SK-N-MC (cell line): ENCODE measurements around the gene NFATC1.

Source experiments
- DNase-seq: peaks from one replicate; pipeline ENCODE4 v3.0.0-alpha.2; 2011; ENCODE audit warnings: low read depth, low spot score
- H3K27ac ChIP-seq: fragments of 200-600 bp; sonication (generic); 2 replicates; pipeline ENCODE4 v1.5.1; 2016; ENCODE audit warnings: mixed run types
- H3K36me3 ChIP-seq: fragments of 200-600 bp; sonication (generic); 2 replicates; pipeline ENCODE4 v1.6.1; 2017; ENCODE audit warnings: antibody characterized with exemption, low read length, mixed read lengths; ENCODE audit not compliant: insufficient read depth
- H3K4me3 ChIP-seq: fragments of 200-600 bp; sonication (generic); 2 replicates; pipeline ENCODE4 v1.5.1; 2016
- H3K9ac ChIP-seq: fragments of 200-600 bp; sonication (generic); 2 replicates; pipeline ENCODE4 v1.8.0; 2017; ENCODE audit warnings: mixed run types, mixed read lengths; ENCODE audit not compliant: insufficient read length
- H3K9me3 ChIP-seq: fragments of 200-600 bp; sonication (generic); 2 replicates; pipeline ENCODE4 v1.6.1; 2017; ENCODE audit warnings: low read depth, mild to moderate bottlenecking, antibody characterized with exemption, low read length, moderate library complexity, mixed read lengths
- EZH2 ChIP-seq: fragments of 200-600 bp; sonication (generic); IDR thresholded peaks from one replicate; pipeline ENCODE4 v1.6.1; 2017; ENCODE audit warnings: antibody characterized with exemption
- FOXP2 ChIP-seq: optimal IDR thresholded peaks from 2 replicates; pipeline ENCODE3; 2011; ENCODE audit warnings: mild to moderate bottlenecking, moderate library complexity; ENCODE audit not compliant: insufficient read depth; ENCODE audit errors: extremely low read length, control extremely low read depth
- POLR2AphosphoS5 ChIP-seq: IDR thresholded peaks from 2 replicates; pipeline ENCODE4 v1.6.1; 2012; ENCODE audit warnings: mild to moderate bottlenecking, low read depth, low read length, borderline replicate concordance

Gene NFATC1

DNA sequence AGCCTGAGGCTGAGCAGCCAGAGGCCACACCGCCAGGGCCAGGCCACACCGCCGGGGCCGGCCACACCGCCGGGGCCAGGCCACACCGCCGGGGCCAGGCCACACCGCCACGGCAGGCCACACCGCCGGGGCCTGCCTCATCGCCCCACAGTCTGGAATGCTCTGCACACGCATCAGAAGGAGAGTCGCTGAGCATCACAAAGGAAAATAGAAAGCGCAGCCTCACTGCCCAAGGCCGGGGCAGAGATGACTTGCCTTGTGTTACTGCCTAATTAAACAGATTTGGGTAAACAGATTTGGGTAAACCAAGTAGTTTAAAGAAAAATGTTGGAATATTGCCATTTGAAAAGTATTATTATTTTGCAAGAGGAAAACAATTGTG lies 10.4 kb upstream of the NFATC1 start:
- H3K27ac ChIP-seq = no peak overlapping the region
- no peak overlapping the region for H3K9ac ChIP-seq
- H3K9me3 ChIP-seq = no peaks in the 10 kb centered on the region
- no peak overlapping the region for H3K4me3 ChIP-seq
- no peaks in the 10 kb centered on the region for H3K36me3 ChIP-seq
- TF ChIP-seq POLR2AphosphoS5 (no peak), FOXP2 (no peak), EZH2 (no peak)
- DNase-seq = no peak

DNA sequence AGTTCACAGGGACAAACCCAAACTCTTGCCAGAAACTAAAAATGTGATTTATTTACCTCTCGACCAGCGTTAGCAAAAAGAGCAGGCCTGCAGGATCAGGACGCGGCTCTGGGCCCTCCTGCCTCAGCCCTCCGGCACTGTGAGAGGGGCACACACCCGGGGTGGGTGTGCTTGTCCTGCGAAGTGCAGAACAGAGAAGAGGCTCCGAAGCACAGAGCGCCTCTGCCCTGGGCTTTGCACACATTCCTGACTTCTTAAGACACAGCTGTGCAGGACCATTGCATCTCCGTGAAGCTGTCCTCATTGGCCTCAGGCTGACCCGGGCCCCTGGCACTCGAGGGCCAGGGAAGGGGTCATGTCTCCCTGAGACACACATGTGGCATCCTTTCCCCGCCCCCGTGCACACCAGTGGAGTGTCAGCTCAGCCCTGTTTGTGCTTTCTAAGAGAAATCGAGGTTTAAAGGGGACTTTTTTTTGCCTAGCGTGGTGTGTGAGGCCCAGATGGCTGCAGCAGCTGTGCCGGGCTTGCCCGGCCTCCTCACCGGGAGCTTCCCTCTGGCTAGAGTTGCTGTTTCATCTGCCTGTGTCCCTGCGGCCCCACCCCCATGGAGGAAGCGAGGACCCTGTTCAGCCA lies 9.9 kb upstream of the NFATC1 start:
- H3K27ac ChIP-seq = no peak overlapping the region
- H3K9me3 ChIP-seq = no peaks in the 10 kb centered on the region
- H3K4me3 ChIP-seq = no peak overlapping the region
- H3K9ac ChIP-seq = no peak overlapping the region
- no peak for DNase-seq
- TF ChIP-seq POLR2AphosphoS5 = no peak
- no peak for TF ChIP-seq FOXP2
- TF ChIP-seq EZH2 = no peak
- no peaks in the 10 kb centered on the region for H3K36me3 ChIP-seq

DNA sequence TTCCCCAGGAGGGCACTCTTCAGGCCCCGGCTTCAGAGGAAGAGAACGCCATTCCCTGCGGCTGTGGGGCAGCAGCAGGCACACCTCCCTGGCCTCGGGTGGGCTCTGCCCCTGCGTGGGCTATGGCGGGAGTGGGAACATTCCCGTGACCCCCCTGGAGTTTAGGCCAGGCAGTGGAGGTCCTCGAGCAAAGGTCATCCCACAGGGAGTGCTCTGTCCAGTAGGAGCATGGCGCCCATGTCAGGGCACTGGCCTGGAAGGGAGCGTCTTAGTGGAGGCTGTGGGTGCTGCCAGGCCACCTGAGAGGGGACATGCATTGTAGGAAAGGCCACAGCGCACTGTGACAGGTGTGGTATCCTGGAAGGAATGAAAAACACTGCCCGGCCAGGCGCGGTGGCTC lies 9.2 kb upstream of the NFATC1 start:
- H3K36me3 ChIP-seq = no peaks in the 10 kb centered on the region
- H3K27ac ChIP-seq = no peak overlapping the region
- H3K9ac ChIP-seq = no peak overlapping the region
- H3K4me3 ChIP-seq = no peak overlapping the region
- no peaks in the 10 kb centered on the region for H3K9me3 ChIP-seq
- no peak for DNase-seq
- TF ChIP-seq POLR2AphosphoS5 (no peak), EZH2 (no peak), FOXP2 (no peak)

DNA sequence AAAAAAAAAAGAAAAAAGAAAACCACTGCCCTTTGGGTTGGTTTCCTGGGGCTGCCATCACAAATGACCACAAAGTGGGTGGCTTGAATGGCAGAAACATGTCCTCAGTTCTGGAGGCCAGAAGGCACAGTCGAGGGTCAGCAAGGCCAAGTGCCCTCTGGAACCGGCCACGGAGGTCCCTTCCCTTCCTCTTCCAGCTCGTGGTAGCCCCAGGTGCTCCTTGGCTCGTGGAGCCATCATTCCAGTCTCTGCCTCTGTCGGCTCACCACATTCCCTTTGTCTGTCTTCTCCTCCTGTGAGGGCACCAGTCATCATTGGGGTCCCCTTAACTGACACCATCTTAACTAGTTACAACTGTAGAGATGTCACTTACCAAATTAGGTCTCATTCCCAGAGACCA lies 8.5 kb upstream of the NFATC1 start:
- H3K27ac ChIP-seq = no peak overlapping the region
- H3K4me3 ChIP-seq = no peak overlapping the region
- H3K36me3 ChIP-seq = no peaks in the 10 kb centered on the region
- DNase-seq = no peak
- H3K9me3 ChIP-seq = no peaks in the 10 kb centered on the region
- no peak overlapping the region for H3K9ac ChIP-seq
- TF ChIP-seq POLR2AphosphoS5 (no peak), FOXP2 (no peak), EZH2 (no peak)

DNA sequence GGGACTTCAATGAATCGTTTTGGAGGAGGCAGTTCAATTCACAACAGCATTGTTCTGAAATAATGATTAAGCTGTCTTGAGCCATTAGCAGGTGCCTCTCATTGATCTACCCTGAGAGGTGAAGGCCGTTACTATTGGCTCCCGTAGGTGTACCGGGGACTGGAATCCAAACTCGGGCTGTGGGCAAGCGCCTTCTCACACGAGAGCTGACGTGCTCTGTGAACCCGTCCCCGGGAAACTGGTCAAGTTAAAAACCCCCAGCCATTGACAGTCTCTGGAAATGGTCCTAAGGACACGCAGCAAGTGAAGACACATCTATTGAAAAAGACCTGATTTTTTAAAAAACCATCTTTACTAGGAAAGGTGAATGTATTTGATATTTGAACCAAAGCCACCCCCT lies 8.1 kb upstream of the NFATC1 start:
- Histone ChIP-seq H3K9me3 (no peaks in the 10 kb centered on the region), H3K9ac (no peak overlapping the region), H3K36me3 (no peaks in the 10 kb centered on the region), H3K27ac (no peak overlapping the region), H3K4me3 (no peak overlapping the region)
- TF ChIP-seq EZH2 (no peak), POLR2AphosphoS5 (no peak), FOXP2 (no peak)
- DNase-seq = no peak

DNA sequence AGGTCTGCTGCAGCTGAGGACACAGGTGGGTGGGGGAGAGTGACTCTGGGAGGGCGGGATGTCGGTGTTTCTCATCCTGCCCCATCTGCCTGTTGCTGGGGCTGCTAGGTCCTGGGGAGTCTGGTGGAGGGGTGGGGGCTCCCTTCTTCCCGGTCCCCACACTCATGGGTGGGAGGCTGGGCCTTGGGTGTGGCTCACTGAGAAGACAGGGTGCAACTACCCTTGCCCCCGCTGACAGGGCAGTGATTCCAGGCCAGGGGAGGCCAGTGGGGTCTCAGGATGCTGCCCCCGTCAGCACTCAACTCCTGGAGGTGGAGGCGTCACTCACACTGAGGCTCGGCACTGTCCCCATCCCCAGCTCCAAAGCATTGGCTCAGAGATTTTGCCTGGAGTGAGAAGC lies 7.7 kb upstream of the NFATC1 start:
- no peak for TF ChIP-seq POLR2AphosphoS5
- no peak for TF ChIP-seq FOXP2
- no peak for TF ChIP-seq EZH2
- Histone ChIP-seq H3K36me3 (no peaks in the 10 kb centered on the region), H3K27ac (no peak overlapping the region), H3K4me3 (no peak overlapping the region), H3K9ac (no peak overlapping the region), H3K9me3 (no peaks in the 10 kb centered on the region)
- DNase-seq = no peak

DNA sequence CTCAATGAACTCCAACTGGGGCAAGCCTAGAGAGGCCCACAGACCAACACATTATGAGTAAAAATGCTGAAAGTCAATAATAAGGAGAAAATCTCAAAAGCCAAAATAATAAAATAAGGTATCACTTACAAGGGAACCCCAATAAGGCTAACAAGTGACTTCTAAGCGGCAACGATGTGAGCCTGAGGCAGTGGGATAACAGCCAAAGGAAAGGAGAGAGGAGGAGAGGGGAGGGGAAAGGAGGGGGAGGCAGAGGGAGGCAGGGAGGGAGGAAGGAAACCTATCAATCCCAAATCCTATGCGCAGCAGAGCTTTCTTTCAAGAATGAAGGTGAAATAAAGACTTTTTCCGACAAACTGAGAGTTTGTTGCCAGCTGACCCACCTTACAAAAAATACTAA lies 6.0 kb upstream of the NFATC1 start:
- H3K36me3 ChIP-seq = no peaks in the 10 kb centered on the region
- TF ChIP-seq EZH2 = no peak
- TF ChIP-seq POLR2AphosphoS5 = no peak
- no peak for TF ChIP-seq FOXP2

DNA sequence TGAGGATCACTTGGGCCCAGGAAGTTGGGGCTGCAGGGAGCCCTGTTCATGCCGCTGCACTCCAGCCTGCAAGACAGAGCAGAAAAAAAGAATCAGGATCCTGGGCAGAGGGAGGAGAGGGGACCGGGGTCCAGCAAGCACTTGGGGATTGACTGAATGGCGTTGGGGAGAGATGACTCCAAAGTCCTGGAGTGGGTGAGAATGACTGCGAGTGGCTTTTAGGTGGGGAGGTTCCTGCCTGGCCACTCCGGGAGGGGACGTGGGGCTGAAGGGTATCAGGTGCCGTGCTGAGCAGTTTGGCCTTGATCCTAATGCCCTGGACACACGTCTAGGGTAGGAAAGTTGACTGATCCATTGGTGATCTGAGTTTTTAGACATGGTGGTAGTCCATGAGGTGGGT lies 3.5 kb upstream of the NFATC1 start:
- TF ChIP-seq FOXP2 (no peak), POLR2AphosphoS5 (no peak), EZH2 (no peak)
- no peak for DNase-seq
- H3K36me3 ChIP-seq = no peaks in the 10 kb centered on the region
- no peak overlapping the region for H3K4me3 ChIP-seq
- no peak overlapping the region for H3K9ac ChIP-seq
- H3K9me3 ChIP-seq = no peaks in the 10 kb centered on the region
- no peak overlapping the region for H3K27ac ChIP-seq

More for the DNA sequence above, 6.0 kb upstream of the NFATC1 start:
- no peak overlapping the region for H3K4me3 ChIP-seq
- no peak overlapping the region for H3K9ac ChIP-seq
- no peaks in the 10 kb centered on the region for H3K9me3 ChIP-seq
- no peak overlapping the region for H3K27ac ChIP-seq
- DNase-seq = no peak

DNA sequence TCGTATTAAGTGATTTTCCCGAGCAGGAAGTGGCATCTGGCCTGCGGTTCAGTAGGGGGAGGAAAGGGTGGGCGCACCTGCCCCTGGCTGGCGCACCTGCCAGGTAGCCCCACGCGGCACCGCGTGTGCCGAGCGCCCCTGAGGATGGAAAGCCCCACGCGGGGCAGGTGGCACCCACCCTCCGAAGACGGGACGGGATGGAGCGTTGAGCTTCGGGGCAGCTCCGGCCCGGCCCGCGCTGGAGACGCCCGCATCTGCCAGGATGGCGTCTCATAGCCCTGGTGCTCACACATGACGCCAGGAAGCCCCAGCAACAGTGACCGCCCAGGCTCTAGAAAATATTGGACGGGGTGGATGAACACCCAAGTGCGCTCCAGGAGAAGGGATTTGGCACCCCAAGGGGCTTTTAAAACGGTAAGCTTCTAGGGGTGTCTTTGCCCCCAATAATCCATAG lies 2.5 kb upstream of the NFATC1 start:
- Histone ChIP-seq H3K36me3 (no peaks in the 10 kb centered on the region), H3K4me3 (peak overlapping the region; percentile 78), H3K9ac (no peak overlapping the region), H3K9me3 (no peaks in the 10 kb centered on the region), H3K27ac (peak overlapping the region; percentile 93)
- DNase-seq = no peak
- TF ChIP-seq POLR2AphosphoS5 (no peak), EZH2 (no peak), FOXP2 (no peak)
